Stimulated activated CD8-positive, alpha-beta memory T cell treated with anti-CD3 and anti-CD28 coated beads, Interleukin-2, amount 100 ng/mL, for 1 hour (primary cell): ENCODE data around the gene ANXA3.

Experiments used
- DNase-seq, 2 donors: peaks; one replicate each; pipeline ENCODE4 v3.0.0-alpha.2; 2020; ENCODE audit warnings: low read depth in 2 of 2

The ANXA3 gene

GRCh38 chr4:78611215-78611558, 59.6 kb downstream of the ANXA3 start:
- no peak for DNase-seq

DNA sequence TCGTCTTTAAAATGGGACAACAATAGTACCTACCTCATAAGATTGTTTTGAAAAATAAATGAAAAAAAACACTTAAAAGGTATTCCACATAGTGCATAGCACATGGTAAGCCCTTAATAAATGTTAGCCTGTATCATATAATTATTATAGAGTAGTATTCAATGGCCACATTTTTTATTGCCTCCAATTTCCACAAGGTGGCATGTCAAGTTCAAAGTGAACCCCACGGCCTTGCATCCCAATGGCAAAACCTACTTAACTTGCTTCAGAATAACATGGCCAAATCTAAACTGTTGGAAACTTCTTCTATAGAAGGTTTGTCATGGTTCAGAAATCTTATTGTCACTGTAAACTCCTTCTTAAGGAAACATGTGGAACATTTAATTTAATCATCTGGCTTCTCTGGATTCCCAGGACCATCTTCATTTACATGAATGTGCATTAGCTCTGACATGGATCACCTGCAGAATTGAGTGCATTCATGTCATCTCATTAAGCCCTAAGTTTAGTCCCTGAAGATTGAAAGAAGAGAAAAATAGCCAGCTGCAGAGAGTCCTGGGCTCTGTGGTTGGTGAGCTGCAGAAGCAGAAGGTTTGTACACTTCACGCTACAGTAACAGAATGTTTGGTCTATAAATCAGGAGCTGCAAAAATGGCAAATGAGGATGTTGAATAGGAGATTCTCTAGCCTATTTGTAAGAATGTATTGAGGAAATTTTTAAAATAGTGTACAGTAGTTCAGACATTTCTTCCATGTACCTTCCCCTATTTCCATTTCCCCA, 61.0 kb downstream of the ANXA3 start:
- DNase-seq, result no peak

- no peak for DNase-seq
Observed at GRCh38 chr4:78613522-78614321, 62.2 kb downstream of the ANXA3 start.

GRCh38 chr4:78616046-78616498, 64.5 kb downstream of the ANXA3 start:
- DNase-seq, result no peak

DNA sequence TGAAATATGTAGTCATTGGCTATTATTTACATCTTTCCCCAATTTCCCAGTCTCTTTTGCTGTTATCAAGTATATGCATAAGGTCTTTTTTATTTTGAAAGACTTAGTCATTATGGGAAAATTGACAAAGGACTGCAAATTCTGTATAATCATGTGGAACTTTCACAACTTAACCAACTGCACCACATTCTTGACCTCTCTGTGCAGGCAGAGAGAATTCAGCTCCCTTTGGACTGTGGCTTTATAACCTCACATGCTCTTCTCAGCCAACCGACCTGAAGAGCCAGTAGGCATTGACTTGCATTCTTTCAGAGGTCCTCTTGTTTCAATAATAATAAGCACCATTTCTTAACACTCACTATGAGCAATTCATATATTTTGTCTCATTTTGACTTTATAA, 66.9 kb downstream of the ANXA3 start:
- no peak for DNase-seq

DNA sequence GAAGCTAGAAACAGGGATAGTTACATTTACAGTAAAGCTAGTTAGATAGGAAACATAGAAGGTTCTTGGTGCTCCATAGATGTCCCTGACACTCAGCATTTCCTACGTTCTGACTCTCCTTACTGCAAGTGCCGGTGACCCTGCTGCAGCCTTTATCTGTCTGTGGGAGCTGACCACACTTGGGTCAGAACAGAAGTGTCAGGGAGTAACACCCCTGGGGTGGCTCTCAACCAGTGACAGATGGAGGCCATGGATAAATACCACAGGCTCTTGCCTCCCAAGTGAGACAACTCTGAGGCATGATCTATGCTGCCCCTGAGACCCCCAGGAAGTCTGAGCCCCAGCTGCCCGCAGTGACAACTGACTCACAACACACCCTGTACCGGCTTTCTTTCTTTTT, 69.8 kb downstream of the ANXA3 start:
- no peak for DNase-seq

DNA sequence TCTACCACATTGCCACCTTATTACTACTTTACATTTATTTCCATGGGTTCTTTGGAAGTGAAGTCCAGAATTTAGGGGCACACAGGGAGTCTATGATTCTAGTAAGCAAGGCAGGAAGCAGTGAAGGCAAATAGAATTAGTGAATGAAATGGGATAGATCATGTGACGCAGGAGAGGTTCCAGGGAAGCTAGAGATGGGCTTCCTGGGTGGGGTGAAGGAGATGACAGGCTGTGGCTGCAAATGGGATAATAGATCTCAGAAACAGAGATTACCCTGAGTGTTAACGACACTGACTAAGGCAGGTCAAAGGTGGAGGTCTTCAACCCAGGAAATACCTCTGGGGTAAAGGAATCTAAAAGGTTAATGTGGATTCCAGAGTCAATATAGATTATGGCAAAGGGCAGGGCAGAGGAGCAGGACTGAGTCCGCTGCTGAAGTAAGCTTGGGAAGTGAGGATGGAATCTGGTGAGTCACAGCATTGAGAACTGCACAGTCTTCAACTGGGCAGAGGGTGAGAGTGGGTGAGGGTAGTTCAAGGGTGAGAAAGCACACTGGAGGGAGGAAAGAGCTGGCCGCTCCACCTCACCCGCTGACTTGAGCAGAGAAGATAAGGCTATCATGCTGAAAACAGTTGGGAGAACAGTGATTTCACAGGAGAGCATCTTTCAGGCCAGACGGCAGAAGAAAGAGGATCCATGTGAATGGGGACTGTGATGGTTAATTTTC, 70.8 kb downstream of the ANXA3 start:
- DNase-seq, result no peak

- DNase-seq, result no peak
Observed at GRCh38 chr4:78624048-78624447, 72.5 kb downstream of the ANXA3 start.

- no peak for DNase-seq
Observed at GRCh38 chr4:78625073-78625472, 73.5 kb downstream of the ANXA3 start.

DNA sequence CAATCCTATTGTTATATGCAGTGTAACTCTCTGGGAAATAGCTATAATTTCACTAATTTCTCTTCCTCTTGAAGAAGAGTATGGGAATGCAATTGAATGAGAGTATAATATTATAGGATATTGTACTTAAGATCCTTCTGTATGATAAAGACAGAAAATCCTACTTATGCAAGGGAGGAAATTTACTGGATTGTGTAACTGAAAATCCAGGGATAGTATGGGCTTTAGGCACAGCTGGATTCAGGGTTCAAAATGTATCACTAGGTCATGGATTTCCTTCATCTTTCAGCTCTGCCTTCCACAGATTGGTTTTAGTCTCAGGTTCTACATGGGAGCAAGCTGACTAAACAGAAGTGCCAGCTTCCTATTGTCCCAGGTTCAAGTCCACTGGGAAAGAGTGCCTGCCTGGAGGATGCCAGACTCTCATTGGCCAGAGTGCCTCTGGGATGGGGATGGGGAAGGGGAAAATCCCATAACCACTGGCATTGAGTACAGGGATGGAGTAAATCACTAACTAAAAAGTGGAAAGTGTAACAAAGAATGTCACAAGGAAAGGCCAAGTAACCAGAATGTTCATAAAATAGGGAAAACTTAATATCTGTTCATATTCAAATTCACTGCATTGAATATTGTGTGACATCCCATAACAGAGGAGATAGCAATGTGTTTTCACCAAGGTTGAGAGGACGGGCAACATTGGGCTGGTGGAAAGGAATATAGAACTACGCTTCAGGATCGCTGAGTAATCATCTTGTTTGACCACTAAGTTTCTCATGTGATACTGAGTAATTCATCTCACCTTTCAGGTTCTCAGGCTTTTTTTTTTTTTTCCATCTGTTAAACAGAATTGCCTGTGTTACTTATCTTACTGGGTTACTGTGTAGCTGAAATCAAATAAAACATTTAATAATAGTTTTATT, 75.7 kb downstream of the ANXA3 start:
- no peak for DNase-seq

DNA sequence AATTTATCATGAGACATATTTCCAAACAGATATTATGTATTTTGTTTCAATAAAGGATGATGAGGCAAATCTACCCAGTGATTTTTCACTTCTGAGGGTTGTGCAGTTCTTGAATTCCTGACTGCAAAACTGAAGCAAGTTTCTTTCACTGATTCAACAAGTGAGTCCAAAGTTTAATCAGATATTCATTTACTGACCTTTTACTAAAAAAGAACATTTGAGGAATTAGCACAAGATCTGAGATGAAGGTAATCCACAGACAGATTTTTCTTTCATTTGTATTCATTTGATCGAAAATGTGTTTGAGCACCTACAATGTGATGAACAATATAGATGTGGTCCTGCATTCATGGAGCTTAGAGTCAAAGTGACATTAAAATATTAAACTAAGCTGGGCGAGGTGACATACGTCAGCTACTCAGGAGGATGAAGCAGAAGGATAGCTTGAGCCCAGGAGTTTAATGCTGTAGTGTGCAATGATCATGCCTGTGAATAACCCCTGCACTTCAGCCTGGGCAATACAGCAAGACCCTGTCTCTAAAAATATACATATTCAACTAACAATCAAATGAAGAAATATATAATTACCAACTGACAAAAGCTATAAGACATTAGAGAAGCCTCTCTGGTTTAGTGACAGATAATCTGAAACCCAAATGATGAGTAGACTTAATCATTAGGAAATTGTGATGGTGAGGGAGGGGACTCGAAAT, 76.6 kb downstream of the ANXA3 start:
- no peak for DNase-seq

DNA sequence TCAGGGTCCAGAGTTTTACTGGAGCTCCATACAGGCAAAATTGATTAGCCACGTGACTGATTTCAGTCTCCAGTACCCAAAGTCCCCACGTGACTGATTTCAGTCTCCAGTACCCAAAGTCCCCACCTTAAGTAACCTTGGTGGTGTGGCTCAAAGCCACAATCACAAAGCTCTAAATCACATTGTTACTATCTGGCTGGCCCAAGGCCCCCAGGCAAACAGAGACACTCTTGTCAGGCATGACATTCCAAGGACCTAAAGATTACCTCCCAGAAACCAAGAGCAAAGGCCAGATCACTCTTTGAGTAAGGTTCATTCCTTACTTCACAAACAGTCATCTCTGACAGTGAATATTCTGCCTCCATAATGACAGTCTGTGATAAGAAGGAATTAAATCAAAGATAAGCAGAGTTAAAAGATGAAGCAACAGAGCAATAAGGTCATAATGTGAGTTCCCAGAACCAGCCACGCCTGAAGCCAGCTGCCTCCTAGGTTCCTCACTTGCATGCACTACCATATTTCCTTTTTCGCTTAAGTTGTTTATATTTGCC, 78.5 kb downstream of the ANXA3 start:
- DNase-seq, result no peak

GRCh38 chr4:78630615-78631014, 79.0 kb downstream of the ANXA3 start:
- no peak for DNase-seq

GRCh38 chr4:78634011-78634664, 82.6 kb downstream of the ANXA3 start:
- DNase-seq, result no peak

- DNase-seq, result no peak
Observed at GRCh38 chr4:78638337-78639172, 87.0 kb downstream of the ANXA3 start.

- no peak for DNase-seq
Observed at GRCh38 chr4:78640714-78641113, 89.1 kb downstream of the ANXA3 start.

DNA sequence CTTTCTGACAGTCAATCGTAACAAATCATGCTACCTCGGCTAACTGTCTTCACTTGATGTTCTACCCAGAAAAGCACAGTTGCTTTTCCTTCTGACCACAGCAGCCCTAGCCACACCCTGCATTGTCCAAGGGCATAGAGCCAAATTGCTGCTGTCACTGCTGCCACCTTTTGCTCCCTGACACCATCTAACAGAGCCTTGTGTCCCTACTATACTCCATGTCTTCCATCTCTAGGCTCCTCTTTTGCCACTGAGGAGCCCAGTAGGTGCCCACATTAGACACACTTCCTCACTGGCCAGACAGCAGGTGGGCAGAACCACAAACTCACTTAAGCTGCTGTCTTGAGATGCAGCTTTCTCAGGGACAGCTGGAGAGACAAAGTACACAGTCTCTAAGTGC, 91.4 kb downstream of the ANXA3 start:
- DNase-seq, result no peak

GRCh38 chr4:78644063-78644691, 92.6 kb downstream of the ANXA3 start:
- DNase-seq, result no peak
